GM18498 (cell line): ENCODE measurements around the gene NUDT19.

Experiments used
- ATAC-seq: cut with Tn5 transposase; IDR thresholded peaks from one replicate; pipeline ENCODE4 v1.9.1; 2021; ENCODE audit warnings: mild to moderate bottlenecking, moderate library complexity; ENCODE audit not compliant: unreplicated experiment

The NUDT19 gene

GRCh38 chr19:32757189-32757588, 65.6 kb downstream of the NUDT19 start:
- no peak for ATAC-seq
